Testis (tissue), 2 donors: ENCODE measurements around the gene GRIN3B.

ENCODE experiments used
- CTCF ChIP-seq, 3 experiments: fragments of 450-650 bp in 2 of 3; fragments of 200-600 bp in 1 of 3; sonication (generic) in 1 of 3; IDR thresholded peaks; one replicate each; pipeline ENCODE4 v1.5.1; 2016 to 2019; ENCODE audit warnings: antibody characterized with exemption in 3 of 3, mild to moderate bottlenecking in 2 of 3, moderate library complexity in 1 of 3
- POLR2A ChIP-seq: fragments of 450-650 bp; IDR thresholded peaks from one replicate; pipeline ENCODE4 v1.6.1; 2017; ENCODE audit warnings: antibody characterized with exemption, mild to moderate bottlenecking, moderate library complexity

GRCh38 chr19:1055886-1056620, 55.8 kb downstream of the GRIN3B start:
- no peak for TF ChIP-seq CTCF (IDR thresholded peaks at IDR 0.05)
- TF ChIP-seq POLR2A: no peak
